Thyroid gland (tissue), 4 donors: ENCODE measurements around the gene GPR78. TPM values are rescaled to one million over a fixed set of nuclear protein-coding genes. Genes with fewer than 3 reads are reported as not detected.
A peak's percentile ranks its signal among the peaks of the same experiment; 100 is the strongest.

Experiments
- DNase-seq, 2 donors: peaks; one replicate each; pipeline ENCODE4 v3.0.0-alpha.2; 2019
- H3K27ac ChIP-seq, 3 donors: fragments of 200-600 bp; sonication (generic); 1 replicate in 2 of 3; 2 replicates in 1 of 3; pipeline ENCODE4 v1.5.1; 2016 to 2019; ENCODE audit warnings: mild to moderate bottlenecking in 1 of 3, moderate library complexity in 1 of 3
- H3K27me3 ChIP-seq: fragments of 200-600 bp; sonication (generic); one replicate; pipeline ENCODE4 v1.5.1; 2019
- H3K36me3 ChIP-seq, 2 donors: fragments of 200-600 bp; sonication (generic); one replicate each; pipeline ENCODE4 v1.5.1; 2016 to 2019
- H3K4me1 ChIP-seq, 2 donors: fragments of 200-600 bp; sonication (generic); one replicate each; pipeline ENCODE4 v1.5.1; 2017 to 2019
- H3K4me3 ChIP-seq, 3 donors: fragments of 200-600 bp; sonication (generic); replicated peaks in 1 of 3; 1 replicate in 2 of 3; 2 replicates in 1 of 3; pipeline ENCODE4 v1.5.1; 2016; ENCODE audit warnings: mild to moderate bottlenecking in 1 of 3
- H3K9me3 ChIP-seq: fragments of 200-600 bp; sonication (generic); one replicate; pipeline ENCODE4 v1.5.1; 2017
- POLR2A ChIP-seq, 2 donors: fragments of 450-650 bp; IDR thresholded peaks; one replicate each; pipeline ENCODE4 v1.6.1; 2017; ENCODE audit warnings: antibody characterized with exemption in 2 of 2, mild to moderate bottlenecking in 2 of 2, moderate library complexity in 1 of 2
- WGBS, 2 donors: methylation state at CpG; one replicate each; pipeline ENCODE4 v1.1.5; 2017; 5-methylcytosine and 5-hydroxymethylcytosine counted together
- intact Hi-C: fragments of 100-400 bp; cut with DNase I; formaldehyde crosslinking; loops from one replicate; pipeline ENCODE4 v1.15.1; 2023
- total RNA-seq, 4 donors: library from RNA; depleted of rRNA; stranded (reverse); fragments of >200 nt; gene quantifications; one replicate each; pipeline ENCODE4 v1.2.3, GENCODE V29; 2016
- TF ChIP-seq, protein P1 (sequence below), 6 experiments: fragments of 200-600 bp in 3 of 6; fragments of 450-650 bp in 3 of 6; sonication (generic) in 3 of 6; IDR thresholded peaks; one replicate each; pipeline ENCODE4 v1.5.1; 2016 to 2019; ENCODE audit warnings: antibody characterized with exemption in 6 of 6, mild to moderate bottlenecking in 2 of 6, inconsistent platforms in 1 of 6, moderate library complexity in 1 of 6

GPR78 gene
- total RNA-seq, 4 donors from 2014 or later: not detected

- intact Hi-C loops: no loop called here
- no peak for TF ChIP-seq POLR2A (IDR thresholded peaks at IDR 0.05)
- TF ChIP-seq, protein P1, sequence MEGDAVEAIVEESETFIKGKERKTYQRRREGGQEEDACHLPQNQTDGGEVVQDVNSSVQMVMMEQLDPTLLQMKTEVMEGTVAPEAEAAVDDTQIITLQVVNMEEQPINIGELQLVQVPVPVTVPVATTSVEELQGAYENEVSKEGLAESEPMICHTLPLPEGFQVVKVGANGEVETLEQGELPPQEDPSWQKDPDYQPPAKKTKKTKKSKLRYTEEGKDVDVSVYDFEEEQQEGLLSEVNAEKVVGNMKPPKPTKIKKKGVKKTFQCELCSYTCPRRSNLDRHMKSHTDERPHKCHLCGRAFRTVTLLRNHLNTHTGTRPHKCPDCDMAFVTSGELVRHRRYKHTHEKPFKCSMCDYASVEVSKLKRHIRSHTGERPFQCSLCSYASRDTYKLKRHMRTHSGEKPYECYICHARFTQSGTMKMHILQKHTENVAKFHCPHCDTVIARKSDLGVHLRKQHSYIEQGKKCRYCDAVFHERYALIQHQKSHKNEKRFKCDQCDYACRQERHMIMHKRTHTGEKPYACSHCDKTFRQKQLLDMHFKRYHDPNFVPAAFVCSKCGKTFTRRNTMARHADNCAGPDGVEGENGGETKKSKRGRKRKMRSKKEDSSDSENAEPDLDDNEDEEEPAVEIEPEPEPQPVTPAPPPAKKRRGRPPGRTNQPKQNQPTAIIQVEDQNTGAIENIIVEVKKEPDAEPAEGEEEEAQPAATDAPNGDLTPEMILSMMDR (IDR thresholded peaks at IDR 0.05): peak in 3 of 6 experiments; percentile 22 to 34 (median 25)
- Histone ChIP-seq H3K4me3 (no peak overlapping the region), H3K9me3 (no peaks in the 10 kb centered on the region), H3K4me1 (peaks cover 0 to 12% of the 10 kb centered on the region in 2 donors), H3K36me3 (no peaks in the 10 kb centered on the region), H3K27ac (no peak overlapping the region), H3K27me3 (no peaks in the 10 kb centered on the region)
- WGBS, 2 donors: 56 to 69% methylated on average over 14 to 24 of the region's 37 CpGs
- peak; percentile 2 to 18 for DNase-seq
These were observed 6.7 kb downstream of the GPR78 start for GRCh38 chr4:8586671-8587468.

DNA sequence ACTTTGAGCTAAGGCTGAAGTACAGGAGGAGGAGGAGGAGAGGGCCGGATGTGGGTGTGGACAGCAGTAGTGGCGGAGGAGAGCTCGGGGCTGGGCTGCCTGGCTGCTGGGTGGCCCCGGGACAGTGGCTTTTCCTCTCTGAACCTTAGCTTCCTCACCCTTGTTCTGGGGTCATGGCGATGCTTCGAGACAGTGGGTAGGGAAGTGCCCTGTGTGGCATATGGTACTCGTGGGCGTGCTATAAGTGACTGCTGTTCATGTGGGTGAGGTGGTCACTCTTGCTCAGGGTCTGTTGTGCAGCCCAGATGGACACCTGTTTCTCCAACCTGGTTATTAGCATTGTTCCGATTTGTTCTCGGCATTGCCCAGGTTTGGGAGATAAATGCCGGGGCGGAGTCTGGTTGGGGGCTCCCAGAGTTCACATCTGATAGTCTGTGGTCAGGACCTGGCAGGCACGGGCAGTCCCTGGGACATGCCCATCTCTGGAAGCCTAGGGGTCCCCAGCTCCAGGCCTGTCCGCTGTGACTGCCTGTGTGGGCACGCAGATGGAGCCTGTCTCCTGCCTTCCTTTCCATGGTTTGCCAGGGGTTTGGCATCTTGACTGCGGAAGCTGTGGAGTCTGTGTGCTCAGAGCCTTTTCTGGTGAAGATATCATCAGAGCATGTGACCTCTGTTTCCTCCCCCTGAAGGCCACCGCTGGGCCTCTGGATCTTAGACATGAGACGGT lies 7.4 kb downstream of the GPR78 start:
- Histone ChIP-seq H3K27me3 (no peaks in the 10 kb centered on the region), H3K9me3 (no peaks in the 10 kb centered on the region), H3K4me1 (peaks cover 4 to 18% of the 10 kb centered on the region in 2 donors), H3K36me3 (no peaks in the 10 kb centered on the region), H3K4me3 (no peak overlapping the region), H3K27ac (no peak overlapping the region)
- WGBS, 2 donors: 76 to 91% methylated on average over 16 to 18 of the region's 18 CpGs
- TF ChIP-seq, protein P1 (IDR thresholded peaks at IDR 0.05): no peak
- intact Hi-C loops: no loop called here
- DNase-seq: no peak

GRCh38 chr4:8588196-8588470 lies 7.9 kb downstream of the GPR78 start:
- DNase-seq: no peak
- no peak for TF ChIP-seq POLR2A (IDR thresholded peaks at IDR 0.05)
- TF ChIP-seq, protein P1 (IDR thresholded peaks at IDR 0.05): no peak
- 81 to 100% methylated on average over 2 of the region's 2 CpGs for WGBS, 2 donors
- Histone ChIP-seq H3K9me3 (no peaks in the 10 kb centered on the region), H3K27ac (no peak overlapping the region), H3K4me3 (no peak overlapping the region), H3K4me1 (peaks cover 7 to 23% of the 10 kb centered on the region in 2 donors), H3K27me3 (no peaks in the 10 kb centered on the region), H3K36me3 (no peaks in the 10 kb centered on the region)
- intact Hi-C loops: no loop called here

DNA sequence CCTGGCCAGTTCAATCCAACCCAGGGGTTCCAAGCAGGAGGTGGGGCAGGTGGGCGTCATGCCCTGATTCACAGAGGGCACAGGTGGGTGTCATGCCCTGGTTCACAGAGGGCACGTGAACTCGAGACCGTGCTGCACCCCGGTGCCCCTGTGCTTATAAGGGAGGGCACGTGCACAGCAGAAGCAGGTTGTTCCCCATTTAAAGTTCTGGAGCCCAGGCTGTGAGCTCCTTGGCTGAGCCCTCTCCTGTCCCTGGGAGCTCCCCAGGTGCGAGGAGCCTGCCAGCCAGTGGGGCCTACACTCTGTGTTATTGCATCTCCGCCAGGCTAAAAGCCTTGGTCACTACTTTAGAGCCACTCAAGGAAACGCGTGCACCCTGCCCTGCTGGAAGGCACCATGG lies 9.1 kb downstream of the GPR78 start:
- no peak for DNase-seq
- WGBS, 2 donors: 69 to 74% methylated on average over 8 to 10 of the region's 10 CpGs

More for the DNA sequence above, 9.1 kb downstream of the GPR78 start:
- no peaks in the 10 kb centered on the region for H3K36me3 ChIP-seq
- no peaks in the 10 kb centered on the region for H3K27me3 ChIP-seq
- H3K4me3 ChIP-seq: no peak overlapping the region
- TF ChIP-seq POLR2A (IDR thresholded peaks at IDR 0.05): no peak
- TF ChIP-seq, protein P1 (IDR thresholded peaks at IDR 0.05): no peak
- H3K4me1 ChIP-seq: peaks cover 11 to 33% of the 10 kb centered on the region in 2 donors
- no peaks in the 10 kb centered on the region for H3K9me3 ChIP-seq
- H3K27ac ChIP-seq: no peak overlapping the region
- intact Hi-C loops: no loop called here
